Esophagus squamous epithelium (tissue), 4 donors: ENCODE data around the gene SZT2.

Experiments used
- POLR2A ChIP-seq, 4 donors: fragments of 450-650 bp; IDR thresholded peaks; one replicate each; pipeline ENCODE4 v1.6.1; 2017; ENCODE audit warnings: antibody characterized with exemption in 4 of 4, mild to moderate bottlenecking in 4 of 4, moderate library complexity in 3 of 4
- TF ChIP-seq, protein P1 (sequence below), 6 experiments: fragments of 450-650 bp in 4 of 6; fragments of 200-600 bp in 2 of 6; sonication (generic) in 2 of 6; IDR thresholded peaks; one replicate each; pipeline ENCODE4 v1.5.1; 2016 to 2019; ENCODE audit warnings: antibody characterized with exemption in 6 of 6, mild to moderate bottlenecking in 4 of 6, moderate library complexity in 4 of 6

- TF ChIP-seq POLR2A (IDR thresholded peaks at IDR 0.05), result no peak
- TF ChIP-seq, protein P1, sequence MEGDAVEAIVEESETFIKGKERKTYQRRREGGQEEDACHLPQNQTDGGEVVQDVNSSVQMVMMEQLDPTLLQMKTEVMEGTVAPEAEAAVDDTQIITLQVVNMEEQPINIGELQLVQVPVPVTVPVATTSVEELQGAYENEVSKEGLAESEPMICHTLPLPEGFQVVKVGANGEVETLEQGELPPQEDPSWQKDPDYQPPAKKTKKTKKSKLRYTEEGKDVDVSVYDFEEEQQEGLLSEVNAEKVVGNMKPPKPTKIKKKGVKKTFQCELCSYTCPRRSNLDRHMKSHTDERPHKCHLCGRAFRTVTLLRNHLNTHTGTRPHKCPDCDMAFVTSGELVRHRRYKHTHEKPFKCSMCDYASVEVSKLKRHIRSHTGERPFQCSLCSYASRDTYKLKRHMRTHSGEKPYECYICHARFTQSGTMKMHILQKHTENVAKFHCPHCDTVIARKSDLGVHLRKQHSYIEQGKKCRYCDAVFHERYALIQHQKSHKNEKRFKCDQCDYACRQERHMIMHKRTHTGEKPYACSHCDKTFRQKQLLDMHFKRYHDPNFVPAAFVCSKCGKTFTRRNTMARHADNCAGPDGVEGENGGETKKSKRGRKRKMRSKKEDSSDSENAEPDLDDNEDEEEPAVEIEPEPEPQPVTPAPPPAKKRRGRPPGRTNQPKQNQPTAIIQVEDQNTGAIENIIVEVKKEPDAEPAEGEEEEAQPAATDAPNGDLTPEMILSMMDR (IDR thresholded peaks at IDR 0.05), result no peak
Measured at GRCh38 chr1:43447891-43448708, 58.4 kb downstream of the SZT2 start.
